ENCODE measurements around the gene DSTYK.
"Not testable (repeated sequence)": the region's sequence is repeated elsewhere in the genome, so short reads cannot be mapped to it uniquely, and the experiment has no call there.

The DSTYK gene

GRCh38 chr1:205187420-205187819 is 24.1 kb downstream of the DSTYK start:
- Histone ChIP-seq H3K27me3 (ENCODE audit: insufficient read depth, low read length, poor library complexity) (no peaks in the 10 kb centered on the region), H2BK5ac (ENCODE audit: low read length) (no peak overlapping the region), H3K18ac (ENCODE audit: low read length) (no peak overlapping the region), H2BK120ac (ENCODE audit: low read depth, low read length) (no peak overlapping the region), H3K56ac (ENCODE audit: low read length) (no peak overlapping the region), H4K5ac (ENCODE audit: low read length) (no peak overlapping the region), H2BK15ac (replicated peaks; ENCODE audit: low read depth) (no peak overlapping the region), H3K4ac (ENCODE audit: low read depth, low read length) (no peak overlapping the region), H3K4me2 (ENCODE audit: low read length) (no peak overlapping the region), H3K4me3 (ENCODE audit: low read length) (no peak overlapping the region), H3K23ac (ENCODE audit: low read length) (peak overlapping the region; percentile 51), H3K9ac (ENCODE audit: low read length) (no peak overlapping the region), H4K8ac (ENCODE audit: low read depth, low read length) (no peak overlapping the region), H3K79me1 (ENCODE audit: low read length) (peaks cover 2% of the 10 kb centered on the region), H3K27ac (ENCODE audit: low read depth, low read length) (no peak overlapping the region), H3K36me3 (ENCODE audit: control insufficient read depth, insufficient read depth, low read length) (no peaks in the 10 kb centered on the region), H3K79me2 (ENCODE audit: control insufficient read depth, insufficient read depth, low read length) (no peaks in the 10 kb centered on the region), H3K4me1 (ENCODE audit: control insufficient read depth, low read depth, low read length) (peaks cover 1% of the 10 kb centered on the region), H2AK5ac (ENCODE audit: low read length) (no peak overlapping the region)
- no CpG with 5 or more reads among the region's 10 CpGs for WGBS (ENCODE audit: extremely low coverage, insufficient coverage, low lambda C conversion rate)
- DNase-seq, result no peak

- H3K79me1 ChIP-seq (ENCODE audit: low read length), result peaks cover 2% of the 10 kb centered on the region
- H3K9ac ChIP-seq (ENCODE audit: low read length), result no peak overlapping the region
- H3K23ac ChIP-seq (ENCODE audit: low read length), result no peak overlapping the region
- no peak overlapping the region for H2BK5ac ChIP-seq (ENCODE audit: low read length)
- H2BK15ac ChIP-seq (replicated peaks; ENCODE audit: low read depth), result no peak overlapping the region
- no peaks in the 10 kb centered on the region for H3K79me2 ChIP-seq (ENCODE audit: control insufficient read depth, insufficient read depth, low read length)
- H3K4me2 ChIP-seq (ENCODE audit: low read length), result no peak overlapping the region
- H3K27ac ChIP-seq (ENCODE audit: low read depth, low read length), result no peak overlapping the region
- no peak overlapping the region for H2AK5ac ChIP-seq (ENCODE audit: low read length)
- H3K4me1 ChIP-seq (ENCODE audit: control insufficient read depth, low read depth, low read length), result no peaks in the 10 kb centered on the region
- H3K4ac ChIP-seq (ENCODE audit: low read depth, low read length), result no peak overlapping the region
- H3K27me3 ChIP-seq (ENCODE audit: insufficient read depth, low read length, poor library complexity), result no peaks in the 10 kb centered on the region
- DNase-seq, result no peak
- no peak overlapping the region for H2BK120ac ChIP-seq (ENCODE audit: low read depth, low read length)
- H4K5ac ChIP-seq (ENCODE audit: low read length), result no peak overlapping the region
- H3K4me3 ChIP-seq (ENCODE audit: low read length), result no peak overlapping the region
- no peaks in the 10 kb centered on the region for H3K36me3 ChIP-seq (ENCODE audit: control insufficient read depth, insufficient read depth, low read length)
- no peak overlapping the region for H3K18ac ChIP-seq (ENCODE audit: low read length)
- no peak overlapping the region for H4K8ac ChIP-seq (ENCODE audit: low read depth, low read length)
- no peak overlapping the region for H3K56ac ChIP-seq (ENCODE audit: low read length)
These were observed 25.3 kb downstream of the DSTYK start for GRCh38 chr1:205186191-205186590.

GRCh38 chr1:205183676-205184335 is 27.7 kb downstream of the DSTYK start:
- no peak overlapping the region for H4K8ac ChIP-seq (ENCODE audit: low read depth, low read length)
- no peak overlapping the region for H2BK5ac ChIP-seq (ENCODE audit: low read length)
- DNase-seq, result no peak
- no peaks in the 10 kb centered on the region for H3K36me3 ChIP-seq (ENCODE audit: control insufficient read depth, insufficient read depth, low read length)
- no peak overlapping the region for H3K18ac ChIP-seq (ENCODE audit: low read length)
- no peak overlapping the region for H3K4me2 ChIP-seq (ENCODE audit: low read length)
- no peak overlapping the region for H3K56ac ChIP-seq (ENCODE audit: low read length)
- no peak overlapping the region for H3K4ac ChIP-seq (ENCODE audit: low read depth, low read length)
- no peak overlapping the region for H3K4me3 ChIP-seq (ENCODE audit: low read length)
- H3K23ac ChIP-seq (ENCODE audit: low read length), result no peak overlapping the region
- peaks cover 2% of the 10 kb centered on the region for H3K79me1 ChIP-seq (ENCODE audit: low read length)
- no peak overlapping the region for H2BK120ac ChIP-seq (ENCODE audit: low read depth, low read length)
- H4K5ac ChIP-seq (ENCODE audit: low read length), result no peak overlapping the region
- no peaks in the 10 kb centered on the region for H3K27me3 ChIP-seq (ENCODE audit: insufficient read depth, low read length, poor library complexity)
- no peak overlapping the region for H2BK15ac ChIP-seq (replicated peaks; ENCODE audit: low read depth)
- no peak overlapping the region for H3K27ac ChIP-seq (ENCODE audit: low read depth, low read length)
- H3K4me1 ChIP-seq (ENCODE audit: control insufficient read depth, low read depth, low read length), result no peaks in the 10 kb centered on the region
- WGBS (ENCODE audit: extremely low coverage, insufficient coverage, low lambda C conversion rate), result no CpG with 5 or more reads among the region's 4 CpGs
- no peak overlapping the region for H3K9ac ChIP-seq (ENCODE audit: low read length)
- H3K79me2 ChIP-seq (ENCODE audit: control insufficient read depth, insufficient read depth, low read length), result no peaks in the 10 kb centered on the region
- H2AK5ac ChIP-seq (ENCODE audit: low read length), result no peak overlapping the region

GRCh38 chr1:205182930-205183329 is 28.6 kb downstream of the DSTYK start:
- Histone ChIP-seq H3K27ac (ENCODE audit: low read depth, low read length) (no peak overlapping the region), H3K79me1 (ENCODE audit: low read length) (peaks cover 2% of the 10 kb centered on the region), H3K27me3 (ENCODE audit: insufficient read depth, low read length, poor library complexity) (no peaks in the 10 kb centered on the region), H2AK5ac (ENCODE audit: low read length) (no peak overlapping the region), H3K4me2 (ENCODE audit: low read length) (no peak overlapping the region), H3K18ac (ENCODE audit: low read length) (no peak overlapping the region), H3K4me1 (ENCODE audit: control insufficient read depth, low read depth, low read length) (no peaks in the 10 kb centered on the region), H2BK15ac (replicated peaks; ENCODE audit: low read depth) (no peak overlapping the region), H2BK5ac (ENCODE audit: low read length) (no peak overlapping the region), H3K79me2 (ENCODE audit: control insufficient read depth, insufficient read depth, low read length) (no peaks in the 10 kb centered on the region), H4K8ac (ENCODE audit: low read depth, low read length) (no peak overlapping the region), H3K23ac (ENCODE audit: low read length) (no peak overlapping the region), H3K56ac (ENCODE audit: low read length) (no peak overlapping the region), H3K4me3 (ENCODE audit: low read length) (no peak overlapping the region), H3K4ac (ENCODE audit: low read depth, low read length) (no peak overlapping the region), H4K5ac (ENCODE audit: low read length) (no peak overlapping the region), H3K36me3 (ENCODE audit: control insufficient read depth, insufficient read depth, low read length) (no peaks in the 10 kb centered on the region), H2BK120ac (ENCODE audit: low read depth, low read length) (no peak overlapping the region), H3K9ac (ENCODE audit: low read length) (no peak overlapping the region)
- WGBS (ENCODE audit: extremely low coverage, insufficient coverage, low lambda C conversion rate), result no CpG with 5 or more reads among the region's 2 CpGs
- no peak for DNase-seq

- H3K4ac ChIP-seq (ENCODE audit: low read depth, low read length); H3K56ac ChIP-seq (ENCODE audit: low read length): not testable (repeated sequence)
These were observed 31.2 kb downstream of the DSTYK start for GRCh38 chr1:205180331-205180730.

GRCh38 chr1:205179842-205180241 is 31.7 kb downstream of the DSTYK start:
- Histone ChIP-seq H3K36me3 (ENCODE audit: control insufficient read depth, insufficient read depth, low read length) (no peaks in the 10 kb centered on the region), H3K79me1 (ENCODE audit: low read length) (no peaks in the 10 kb centered on the region), H2BK120ac (ENCODE audit: low read depth, low read length) (no peak overlapping the region), H4K8ac (ENCODE audit: low read depth, low read length) (no peak overlapping the region), H2BK15ac (replicated peaks; ENCODE audit: low read depth) (no peak overlapping the region), H3K4me2 (ENCODE audit: low read length) (no peak overlapping the region), H4K5ac (ENCODE audit: low read length) (no peak overlapping the region), H3K27me3 (ENCODE audit: insufficient read depth, low read length, poor library complexity) (no peaks in the 10 kb centered on the region), H2BK5ac (ENCODE audit: low read length) (no peak overlapping the region), H3K18ac (ENCODE audit: low read length) (no peak overlapping the region), H3K56ac (ENCODE audit: low read length) (no peak overlapping the region), H3K4me3 (ENCODE audit: low read length) (no peak overlapping the region), H3K23ac (ENCODE audit: low read length) (no peak overlapping the region), H3K9ac (ENCODE audit: low read length) (no peak overlapping the region), H3K27ac (ENCODE audit: low read depth, low read length) (no peak overlapping the region), H2AK5ac (ENCODE audit: low read length) (no peak overlapping the region), H3K79me2 (ENCODE audit: control insufficient read depth, insufficient read depth, low read length) (no peaks in the 10 kb centered on the region), H3K4me1 (ENCODE audit: control insufficient read depth, low read depth, low read length) (no peaks in the 10 kb centered on the region), H3K4ac (ENCODE audit: low read depth, low read length) (no peak overlapping the region)
- DNase-seq, result no peak
- no CpG with 5 or more reads among the region's 2 CpGs for WGBS (ENCODE audit: extremely low coverage, insufficient coverage, low lambda C conversion rate)

More at GRCh38 chr1:205180331-205180730, 31.2 kb downstream of the DSTYK start:
- not testable (repeated sequence) for H2BK120ac ChIP-seq (ENCODE audit: low read depth, low read length); H3K9ac ChIP-seq (ENCODE audit: low read length); H3K4me2 ChIP-seq (ENCODE audit: low read length); H3K18ac ChIP-seq (ENCODE audit: low read length); H2AK5ac ChIP-seq (ENCODE audit: low read length); H2BK15ac ChIP-seq (replicated peaks; ENCODE audit: low read depth); H3K4me3 ChIP-seq (ENCODE audit: low read length); H3K27ac ChIP-seq (ENCODE audit: low read depth, low read length); H2BK5ac ChIP-seq (ENCODE audit: low read length); H4K5ac ChIP-seq (ENCODE audit: low read length); H3K4me1 ChIP-seq (ENCODE audit: control insufficient read depth, low read depth, low read length); H3K27me3 ChIP-seq (ENCODE audit: insufficient read depth, low read length, poor library complexity); H3K36me3 ChIP-seq (ENCODE audit: control insufficient read depth, insufficient read depth, low read length); H3K23ac ChIP-seq (ENCODE audit: low read length); DNase-seq; H3K79me1 ChIP-seq (ENCODE audit: low read length); H3K79me2 ChIP-seq (ENCODE audit: control insufficient read depth, insufficient read depth, low read length); H4K8ac ChIP-seq (ENCODE audit: low read depth, low read length)
- no CpG with 5 or more reads among the region's 7 CpGs for WGBS (ENCODE audit: extremely low coverage, insufficient coverage, low lambda C conversion rate)
